Stimulated activated CD4-positive, alpha-beta T cell treated with anti-CD3 and anti-CD28 coated beads, TNF-alpha, amount 100 ng/mL, for 4 hours (primary cell): ENCODE data around the gene ZNF549.
"Not testable (repeated sequence)": the region's sequence is repeated elsewhere in the genome, so short reads cannot be mapped to it uniquely, and the experiment has no call there.

Experiments
- DNase-seq, 3 experiments: peaks; one replicate each; pipeline ENCODE4 v3.0.0-alpha.2; 2020; ENCODE audit warnings: low read depth in 3 of 3

The ZNF549 gene

GRCh38 chr19:57527136-57527881 lies at the start of gene ZNF549:
ZNF549 (plus strand) TSS chr19:57527356; CDS start chr19:57527574, 218 bp downstream.
- peak; percentile 63 to 75 (median 71) for DNase-seq

DNA sequence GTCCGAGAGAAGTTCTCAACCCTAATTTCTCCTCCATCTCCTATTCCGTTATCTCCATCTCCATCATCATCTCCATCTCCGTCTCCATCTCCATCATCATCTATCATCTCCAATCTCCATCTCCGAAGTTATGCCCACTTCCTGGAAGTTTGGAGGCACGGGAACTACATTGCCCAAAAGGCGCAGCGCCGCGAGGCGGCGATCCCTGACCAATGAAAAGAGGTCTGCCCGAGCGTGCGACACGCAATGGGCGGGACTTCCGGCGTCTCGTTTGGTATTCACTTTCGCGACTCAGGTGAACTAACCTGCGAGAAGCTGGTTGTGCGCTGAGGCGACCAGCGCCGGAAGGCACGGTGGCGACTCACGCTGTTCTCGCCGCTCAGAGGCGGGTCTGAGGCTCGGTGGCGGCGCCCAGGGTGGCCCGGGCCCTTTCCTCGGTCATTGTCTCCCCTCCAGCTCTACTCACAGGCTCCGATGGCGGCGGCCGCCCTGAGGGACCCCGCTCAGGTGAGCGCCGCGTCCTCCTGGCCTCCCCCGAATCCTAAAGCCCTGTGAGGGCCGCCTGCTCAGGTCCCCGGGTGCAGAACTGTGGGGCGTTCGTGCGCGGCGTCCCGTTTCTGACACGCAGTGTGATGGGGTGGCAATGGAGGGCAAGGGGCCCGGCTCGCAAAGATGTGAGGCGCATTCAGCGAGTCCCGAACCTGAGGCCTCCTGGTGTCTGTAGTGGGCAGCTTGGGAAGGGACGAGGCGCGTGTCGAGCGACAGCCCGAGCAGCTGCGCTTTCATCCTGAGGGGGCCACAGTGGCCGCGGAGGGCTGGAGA lies 39.5 kb upstream of the ZNF549 start, which contains the start of gene ZNF419:
ZNF419 (plus strand) TSS at position 274 of the 822 bp plus-strand sequence; CDS start at position 475, 201 bp downstream.
- peak; percentile 78 to 90 (median 89) for DNase-seq

DNA sequence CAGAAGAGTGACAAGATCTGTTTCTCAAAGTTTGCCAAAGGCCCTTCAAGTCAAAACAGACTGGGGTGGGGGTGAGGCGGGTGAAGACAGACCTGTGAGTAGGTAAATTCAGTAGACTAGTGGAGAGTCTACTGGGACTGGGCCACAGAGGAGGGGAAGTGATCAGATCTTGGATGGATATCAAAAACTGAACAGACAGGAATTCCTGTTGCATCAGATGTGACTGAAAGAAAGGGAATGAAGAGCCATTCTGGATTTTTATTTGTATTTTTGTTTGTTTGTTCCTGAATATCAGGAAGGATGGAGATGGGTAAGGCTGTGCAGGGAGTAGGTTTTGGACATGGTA lies 38.9 kb upstream of the ZNF549 start:
- not testable (repeated sequence) for DNase-seq

GRCh38 chr19:57499332-57499679 lies 27.9 kb upstream of the ZNF549 start:
- DNase-seq, result not testable (repeated sequence)

- peak; percentile 90 to 92 (median 90) for DNase-seq
Observed at GRCh38 chr19:57499680-57500395, 27.3 kb upstream of the ZNF549 start, which contains the start of gene ZNF773. ZNF773 (plus strand) TSS chr19:57499938; CDS start chr19:57500081, 143 bp downstream.

DNA sequence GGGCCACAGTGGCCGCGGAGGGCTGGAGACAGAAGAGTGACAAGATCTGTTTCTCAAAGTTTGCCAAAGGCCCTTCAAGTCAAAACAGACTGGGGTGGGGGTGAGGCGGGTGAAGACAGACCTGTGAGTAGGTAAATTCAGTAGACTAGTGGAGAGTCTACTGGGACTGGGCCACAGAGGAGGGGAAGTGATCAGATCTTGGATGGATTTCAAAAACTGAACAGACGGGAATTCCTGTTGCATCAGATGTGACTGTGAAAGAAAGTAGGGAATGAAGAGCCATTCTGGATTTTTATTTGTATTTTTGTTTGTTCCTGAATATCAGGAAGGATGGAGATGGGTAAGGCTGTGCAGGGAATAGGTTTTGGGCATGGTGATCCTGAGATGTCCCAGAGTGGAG lies 26.8 kb upstream of the ZNF549 start:
- not testable (repeated sequence) for DNase-seq

- no peak for DNase-seq
Observed at GRCh38 chr19:57506163-57506562, 21.0 kb upstream of the ZNF549 start.

DNA sequence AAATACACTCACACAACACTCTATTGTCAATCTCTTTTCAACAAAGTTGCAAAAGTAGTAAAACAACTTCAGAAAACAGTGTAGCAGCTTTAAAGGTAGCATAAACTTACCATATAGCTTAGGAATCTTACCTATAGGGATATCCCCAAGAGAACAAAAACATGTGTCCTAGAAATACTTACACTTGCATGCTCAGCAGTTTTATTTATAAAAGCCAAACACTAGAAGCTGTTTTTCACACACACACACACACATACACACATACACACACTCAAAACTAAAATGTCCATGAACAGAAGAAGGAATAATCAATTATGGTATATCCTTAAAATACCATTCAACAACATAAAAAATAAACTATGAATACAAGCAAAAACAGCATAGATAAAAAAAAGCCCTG lies 15.7 kb upstream of the ZNF549 start:
- DNase-seq, result no peak

- DNase-seq, result no peak
Observed at GRCh38 chr19:57512845-57513244, 14.3 kb upstream of the ZNF549 start.

DNA sequence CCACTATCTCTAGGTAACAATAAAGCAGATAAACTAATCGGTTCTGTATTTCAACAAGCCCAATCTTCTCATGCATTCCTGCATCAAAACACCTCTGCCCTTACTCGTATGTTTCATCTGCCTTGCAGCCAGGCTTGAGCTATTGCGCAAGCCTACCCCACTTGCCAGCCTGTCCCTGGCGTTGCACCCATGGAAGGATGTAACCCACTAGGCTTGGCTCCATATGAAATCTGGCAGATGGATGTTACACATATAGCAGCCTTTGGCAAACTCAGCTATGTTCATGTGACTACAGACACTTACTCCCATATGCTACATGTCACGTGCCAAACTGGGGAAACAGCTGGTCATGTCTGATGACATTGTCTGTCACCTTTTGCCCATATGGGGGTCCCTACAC lies 11.9 kb upstream of the ZNF549 start:
- no peak for DNase-seq

- not testable (repeated sequence) for DNase-seq
Observed at GRCh38 chr19:57518021-57518420, 9.1 kb upstream of the ZNF549 start.

DNA sequence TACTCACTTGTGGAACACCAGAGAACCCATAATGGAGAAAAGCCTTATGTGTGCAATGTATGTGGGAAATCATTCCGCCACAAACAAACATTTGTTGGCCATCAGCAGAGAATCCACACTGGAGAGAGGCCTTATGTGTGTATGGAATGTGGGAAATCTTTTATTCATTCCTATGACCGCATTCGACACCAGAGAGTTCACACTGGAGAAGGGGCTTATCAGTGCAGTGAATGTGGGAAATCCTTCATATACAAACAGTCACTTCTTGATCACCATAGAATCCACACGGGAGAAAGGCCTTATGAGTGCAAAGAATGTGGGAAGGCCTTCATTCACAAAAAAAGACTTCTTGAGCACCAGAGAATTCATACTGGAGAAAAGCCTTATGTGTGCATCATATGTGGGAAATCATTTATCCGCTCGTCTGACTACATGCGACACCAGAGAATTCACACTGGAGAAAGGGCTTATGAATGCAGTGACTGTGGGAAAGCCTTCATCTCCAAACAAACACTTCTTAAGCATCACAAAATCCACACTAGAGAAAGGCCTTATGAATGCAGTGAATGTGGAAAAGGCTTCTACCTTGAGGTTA lies 10.9 kb downstream of the ZNF549 start:
- DNase-seq, result no peak

DNA sequence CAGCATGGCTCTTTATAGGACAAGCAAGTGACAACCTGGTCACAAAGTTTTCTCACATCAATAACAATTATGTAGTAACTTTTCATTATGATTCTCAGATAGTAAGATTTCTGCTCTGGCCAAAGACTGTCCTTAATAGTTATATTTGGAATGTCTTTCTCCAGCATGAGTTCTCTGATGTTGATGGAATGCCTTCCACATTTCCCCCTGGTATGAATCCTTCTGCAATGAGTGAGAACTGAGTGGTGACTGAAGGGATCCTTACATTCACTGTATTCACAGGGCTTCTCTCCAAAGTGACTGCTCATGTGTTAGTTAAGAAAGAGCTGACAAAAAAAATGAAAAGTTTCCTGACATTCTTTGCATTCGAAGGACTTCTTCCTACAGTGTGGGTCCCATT lies 19.4 kb downstream of the ZNF549 start:
- DNase-seq, result no peak

DNA sequence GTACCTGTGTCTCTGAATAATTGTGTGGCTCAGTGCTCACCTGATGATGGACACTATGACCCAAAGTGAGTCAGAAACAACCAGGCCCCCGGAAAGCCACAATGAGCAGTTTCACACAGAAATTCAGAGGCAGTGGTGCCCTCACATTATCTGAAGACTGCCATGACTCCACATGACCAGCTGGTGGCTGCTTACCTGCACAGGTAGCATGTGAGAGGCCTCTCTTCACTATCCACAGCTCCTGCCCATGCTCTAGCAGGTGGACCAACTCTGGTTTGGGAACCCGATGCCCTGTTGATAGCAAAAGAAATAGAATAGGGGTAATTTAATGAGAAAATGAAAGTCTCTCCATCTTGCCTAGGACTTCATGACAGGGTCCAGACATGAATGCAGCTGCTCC lies 25.3 kb downstream of the ZNF549 start:
- no peak for DNase-seq

GRCh38 chr19:57557659-57558058 lies 30.5 kb downstream of the ZNF549 start:
- no peak for DNase-seq

DNA sequence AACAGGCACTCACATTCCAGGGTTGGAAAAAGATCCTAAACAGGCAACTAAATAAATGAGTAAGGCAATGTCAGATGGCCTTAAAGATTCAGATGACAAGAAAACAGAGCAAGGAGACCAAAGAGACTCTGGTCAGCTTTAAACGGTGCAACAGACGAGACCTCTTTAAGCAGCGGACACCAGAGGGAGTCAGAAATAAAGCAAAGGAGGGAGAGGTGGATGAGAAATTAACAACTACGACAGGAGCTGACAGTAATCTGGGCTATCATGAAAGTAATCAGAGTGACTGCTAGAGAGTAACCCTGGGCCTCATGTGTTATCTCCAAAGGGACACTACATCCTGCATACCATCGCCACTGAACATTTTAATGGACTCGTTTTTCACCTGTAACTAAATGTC lies 31.4 kb downstream of the ZNF549 start:
- DNase-seq, result no peak

DNA sequence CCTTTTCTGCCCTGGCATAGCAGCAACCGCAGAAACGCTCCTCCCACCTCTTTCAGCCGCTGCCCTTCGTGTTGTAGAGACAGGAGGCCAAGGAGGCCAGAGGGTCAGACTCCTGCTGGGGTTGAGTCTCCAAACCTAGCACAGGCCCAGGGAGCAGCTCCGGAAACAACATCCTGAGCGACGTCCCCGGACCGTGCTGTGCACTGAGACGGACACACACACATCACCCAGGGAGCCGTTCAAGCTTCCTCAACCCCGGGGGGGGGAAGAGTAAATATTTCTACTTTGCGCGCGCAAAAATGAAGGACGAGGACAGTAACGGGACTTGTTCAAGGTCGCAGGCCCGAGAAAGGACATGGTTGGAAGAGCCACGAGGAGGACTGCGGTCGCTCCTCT lies 31.9 kb downstream of the ZNF549 start:
- DNase-seq, result no peak

DNA sequence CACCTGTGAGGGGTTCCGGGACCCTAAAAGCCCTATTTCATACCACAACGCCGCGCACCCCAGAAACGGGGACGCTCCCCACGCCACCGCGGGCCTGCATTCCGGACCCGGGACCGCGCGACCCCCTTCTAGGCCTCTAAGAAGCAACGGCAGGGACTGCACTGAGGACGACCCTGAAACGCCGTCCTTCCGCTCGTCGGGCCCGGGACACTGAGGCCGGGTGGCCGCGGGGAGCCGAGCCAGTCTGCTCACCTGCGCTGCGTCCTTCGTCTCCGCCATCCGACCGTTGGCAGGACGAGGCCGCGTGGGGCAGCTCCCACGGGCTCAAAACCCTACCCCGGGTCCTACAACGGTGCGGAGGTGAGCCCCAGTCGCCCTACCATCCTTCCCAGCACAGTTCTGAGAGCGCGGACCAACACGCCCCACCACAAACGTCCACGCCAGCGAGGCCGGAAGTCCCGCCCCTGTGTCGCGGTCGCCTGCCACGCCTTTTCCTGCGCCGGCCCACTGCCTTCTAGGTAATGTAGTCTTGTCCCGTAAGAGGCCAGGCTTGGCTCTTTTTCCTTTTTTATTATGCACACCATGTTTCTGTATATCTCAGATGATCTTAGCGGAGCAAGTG lies 32.4 kb downstream of the ZNF549 start, which contains the start of gene ZNF550:
ZNF550 (minus strand) TSS at position 460 of the 622 bp plus-strand sequence; CDS start at position 279, 181 bp downstream.
- peak; percentile 76 to 78 (median 77) for DNase-seq

DNA sequence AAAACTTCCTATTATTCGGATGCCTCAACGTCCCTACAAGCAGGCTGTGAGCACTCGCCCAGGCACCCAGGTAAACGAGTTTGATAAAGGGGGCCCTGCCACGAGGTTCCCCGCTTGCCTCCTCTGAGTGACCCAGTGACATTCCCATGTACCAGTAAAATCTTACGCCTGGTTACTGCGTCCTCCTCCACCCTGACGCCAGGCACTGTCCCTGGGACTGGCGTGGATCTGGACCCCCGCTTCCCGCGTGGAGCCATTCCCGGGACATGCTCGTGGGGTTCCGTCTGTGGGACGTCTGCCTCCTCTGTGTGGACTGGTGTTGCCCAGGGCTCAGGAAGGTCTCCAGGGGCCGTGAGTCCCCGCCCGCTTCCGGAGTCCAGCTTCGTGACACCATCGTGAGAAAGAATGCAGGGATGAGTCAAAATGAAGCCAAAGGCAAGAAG lies 32.9 kb downstream of the ZNF549 start:
- no peak for DNase-seq

- no peak for DNase-seq
Observed at GRCh38 chr19:57563547-57563946, 36.4 kb downstream of the ZNF549 start.
